H1 (cell line): ENCODE results near the gene TECPR2. TPM values are rescaled to one million over a fixed set of nuclear protein-coding genes. Genes with fewer than 3 reads are reported as not detected.

Experiments used
- CTCF ChIA-PET: fragments of 300-600 bp; sonication (Branson Sonifier 250); formaldehyde crosslinking; loops from one replicate; lab custom pipeline; 2021; ENCODE audit not compliant: partially characterized antibody; lab: Charles Lee
- POLR2A ChIA-PET: fragments of 300-600 bp; sonication (Branson Sonifier 250); formaldehyde crosslinking; loops from one replicate; lab custom pipeline; 2021; ENCODE audit warnings: inconsistent platforms; ENCODE audit not compliant: partially characterized antibody; lab: Charles Lee
- DNase-seq, 2 experiments: peaks; one replicate each; pipeline versions ENCODE4 v3.0.0 to v3.0.0-alpha.2; 2010 to 2022; ENCODE audit warnings: low spot score in 2 of 2, low read depth in 1 of 2, mixed read lengths in 1 of 2
- FAIRE-seq: peaks from 2 replicates; lab custom pipeline; 2011; peaks lifted over from hg19 to GRCh38; lab: Jason Lieb, UNC
- H2AFZ ChIP-seq: 2 replicates; pipeline ENCODE4 v1.8.1; 2012; ENCODE audit warnings: low read length, inconsistent platforms
- H2AK5ac ChIP-seq: 2 replicates; pipeline ENCODE4 v1.6.1; 2013; ENCODE audit warnings: low read depth, low read length
- H2BK120ac ChIP-seq: replicated peaks from 2 replicates; pipeline ENCODE3; 2013; ENCODE audit warnings: low read depth, low read length, inconsistent platforms
- H2BK12ac ChIP-seq: 2 replicates; pipeline ENCODE4 v1.6.1; 2013; ENCODE audit warnings: low read depth, low read length
- H2BK15ac ChIP-seq: 2 replicates; pipeline ENCODE4 v1.6.1; 2013; ENCODE audit warnings: low read length
- H2BK20ac ChIP-seq: 2 replicates; pipeline ENCODE4 v1.6.1; 2013; ENCODE audit warnings: low read length
- H2BK5ac ChIP-seq: 2 replicates; pipeline ENCODE4 v1.6.1; 2013; ENCODE audit warnings: low read depth, low read length
- H3K14ac ChIP-seq: 2 replicates; pipeline ENCODE4 v1.6.1; 2013; ENCODE audit warnings: inconsistent platforms; ENCODE audit not compliant: insufficient read length
- H3K18ac ChIP-seq: 2 replicates; pipeline ENCODE4 v1.6.1; 2013; ENCODE audit warnings: low read length; ENCODE audit errors: extremely low read depth
- H3K23ac ChIP-seq: 2 replicates; pipeline ENCODE4 v1.6.1; 2013; ENCODE audit warnings: inconsistent platforms; ENCODE audit not compliant: insufficient read length
- H3K23me2 ChIP-seq: 2 replicates; pipeline ENCODE4 v1.6.1; 2013; ENCODE audit warnings: low read depth, low read length
- H3K27ac ChIP-seq: 2 replicates; pipeline ENCODE4 v1.6.1; 2011; ENCODE audit warnings: low read depth, low read length, inconsistent platforms
- H3K27me3 ChIP-seq, 4 experiments: replicated peaks in 1 of 4; 1 replicate in 1 of 4; 2 replicates in 3 of 4; pipeline versions ENCODE4 v1.6.1 to v1.8.1; 2011 to 2013; ENCODE audit warnings: low read length in 3 of 4, mild to moderate bottlenecking in 3 of 4, inconsistent platforms in 2 of 4, mixed read lengths in 2 of 4, moderate library complexity in 1 of 4; ENCODE audit not compliant: control insufficient read depth in 3 of 4, insufficient read depth in 3 of 4; ENCODE audit errors: extremely low read depth in 1 of 4
- H3K36me3 ChIP-seq, 4 experiments: 2 replicates each; pipeline versions ENCODE4 v1.6.1 to v1.8.1; 2011 to 2013; ENCODE audit warnings: mild to moderate bottlenecking in 4 of 4, low read length in 3 of 4, moderate library complexity in 2 of 4, control low read depth in 1 of 4, inconsistent platforms in 1 of 4; ENCODE audit not compliant: insufficient read depth in 4 of 4, control insufficient read depth in 2 of 4
- H3K4ac ChIP-seq: replicated peaks from 2 replicates; pipeline ENCODE3; 2013; ENCODE audit warnings: low read length, low read depth, mixed read lengths, inconsistent platforms; ENCODE audit not compliant: insufficient read length
- H3K4me1 ChIP-seq, 4 experiments: replicated peaks in 1 of 4; 1 replicate in 1 of 4; 2 replicates in 3 of 4; pipeline versions ENCODE4 v1.6.1 to v1.8.1; 2011 to 2013; ENCODE audit warnings: low read length in 3 of 4, inconsistent platforms in 2 of 4, mixed read lengths in 1 of 4; ENCODE audit not compliant: insufficient read depth in 4 of 4, control insufficient read depth in 3 of 4
- H3K4me2 ChIP-seq, 2 experiments: 2 replicates each; pipeline versions ENCODE4 v1.6.1 to v1.8.1; 2011 to 2013; ENCODE audit warnings: low read depth in 2 of 2, low read length in 2 of 2, control low read depth in 1 of 2, inconsistent platforms in 1 of 2, mild to moderate bottlenecking in 1 of 2; ENCODE audit not compliant: insufficient read depth in 1 of 2
- H3K4me3 ChIP-seq, 4 experiments: fragments of 200-600, 300-600 bp in 1 of 4; sonication (generic), shearing (Covaris generic), sonication (Bioruptor Twin) in 1 of 4; 2 replicates each; pipeline versions ENCODE4 v1.5.1 to v1.8.1; 2011 to 2016; ENCODE audit warnings: low read length in 4 of 4, low read depth in 3 of 4, control low read depth in 2 of 4, inconsistent platforms in 2 of 4, mild to moderate bottlenecking in 2 of 4, mixed read lengths in 1 of 4, moderate library complexity in 1 of 4; ENCODE audit not compliant: insufficient read depth in 2 of 4; ENCODE audit errors: extremely low read depth in 1 of 4
- H3K56ac ChIP-seq: replicated peaks from 2 replicates; pipeline ENCODE3; 2013; ENCODE audit warnings: low read depth, mild to moderate bottlenecking, mixed read lengths, low read length, inconsistent platforms; ENCODE audit not compliant: insufficient read length
- H3K79me1 ChIP-seq: 2 replicates; pipeline ENCODE4 v1.6.1; 2013; ENCODE audit warnings: low read depth, low read length, control low read depth
- H3K79me2 ChIP-seq, 2 experiments: 2 replicates each; pipeline versions ENCODE4 v1.6.1 to v1.8.1; 2012 to 2013; ENCODE audit warnings: low read length in 2 of 2, mild to moderate bottlenecking in 2 of 2, inconsistent platforms in 1 of 2; ENCODE audit not compliant: insufficient read depth in 2 of 2, control insufficient read depth in 1 of 2
- H3K9ac ChIP-seq, 4 experiments: replicated peaks in 1 of 4; 1 replicate in 1 of 4; 2 replicates in 3 of 4; pipeline versions ENCODE4 v1.6.1 to v1.8.1; 2011 to 2013; ENCODE audit warnings: low read depth in 3 of 4, low read length in 3 of 4, control low read depth in 2 of 4, mild to moderate bottlenecking in 2 of 4, moderate library complexity in 2 of 4, inconsistent platforms in 1 of 4; ENCODE audit errors: extremely low read depth in 1 of 4
- H3K9me3 ChIP-seq, 2 experiments: 2 replicates each; pipeline versions ENCODE4 v1.6.1 to v1.8.1; 2012 to 2013; ENCODE audit warnings: mild to moderate bottlenecking in 2 of 2, moderate library complexity in 2 of 2, control low read depth in 1 of 2, inconsistent platforms in 1 of 2, low read depth in 1 of 2, low read length in 1 of 2, mixed read lengths in 1 of 2; ENCODE audit not compliant: insufficient read depth in 2 of 2
- H4K20me1 ChIP-seq, 2 experiments: replicated peaks in 1 of 2; 2 replicates each; pipeline versions ENCODE3 to v1.8.1; 2011 to 2013; ENCODE audit warnings: inconsistent platforms in 2 of 2, low read length in 2 of 2, mild to moderate bottlenecking in 1 of 2; ENCODE audit not compliant: insufficient read depth in 2 of 2, control insufficient read depth in 1 of 2
- H4K5ac ChIP-seq: 2 replicates; pipeline ENCODE4 v1.6.1; 2013; ENCODE audit warnings: low read length, low read depth, mixed read lengths, inconsistent platforms; ENCODE audit not compliant: insufficient read length
- H4K8ac ChIP-seq: 2 replicates; pipeline ENCODE4 v1.8.0; 2013; ENCODE audit warnings: mild to moderate bottlenecking, moderate library complexity, low read length, inconsistent platforms; ENCODE audit not compliant: insufficient read depth; ENCODE audit errors: extremely low read depth
- H4K91ac ChIP-seq: replicated peaks from 2 replicates; pipeline ENCODE3; 2013; ENCODE audit warnings: low read length, mixed read lengths, inconsistent platforms; ENCODE audit not compliant: insufficient read length
- BACH1 ChIP-seq: IDR thresholded peaks from 2 replicates; pipeline ENCODE4 v1.6.1; 2012; ENCODE audit warnings: low read length, improper control_type of control experiment
- BRCA1 ChIP-seq: IDR thresholded peaks from 2 replicates; pipeline ENCODE4 v1.6.1; 2012; ENCODE audit warnings: low read depth, low read length, improper control_type of control experiment
- EP300 ChIP-seq, 2 experiments: IDR thresholded peaks; 1 replicate in 1 of 2; 2 replicates in 1 of 2; pipeline ENCODE4 v1.6.1; 2011 to 2012; ENCODE audit warnings: low read depth in 2 of 2, low read length in 2 of 2, mild to moderate bottlenecking in 2 of 2, borderline replicate concordance in 1 of 2, inconsistent platforms in 1 of 2, moderate library complexity in 1 of 2
- KDM1A ChIP-seq: fragments of 200-600, 300-600 bp; sonication (generic); IDR thresholded peaks from 2 replicates; pipeline ENCODE4 v1.7.1; 2016; ENCODE audit warnings: mild to moderate bottlenecking, low read length, borderline replicate concordance
- TAF7 ChIP-seq: optimal IDR thresholded peaks from 2 replicates; pipeline ENCODE3; 2011; ENCODE audit warnings: low read depth, mild to moderate bottlenecking, inconsistent platforms, low read length, moderate library complexity, borderline replicate concordance
- TBP ChIP-seq: IDR thresholded peaks from 2 replicates; pipeline ENCODE4 v1.6.1; 2011; ENCODE audit warnings: low read depth, low read length, improper control_type of control experiment
- WGBS, 2 experiments: shearing (Covaris generic) in 1 of 2; methylation state at CpG; one replicate each; pipeline versions ENCODE4 v1.1.6 to v1.1.7; 2013 to 2015; ENCODE audit warnings: low lambda C conversion rate in 2 of 2, mixed read lengths in 2 of 2, inconsistent platforms in 1 of 2, low coverage in 1 of 2, missing lambda C conversion rate in 1 of 2; ENCODE audit not compliant: insufficient replicate concordance in 2 of 2, insufficient coverage in 1 of 2, insufficient read length in 1 of 2; ENCODE audit errors: extremely low coverage in 1 of 2, missing lambda C conversion rate in 1 of 2; 5-methylcytosine and 5-hydroxymethylcytosine counted together
- polyA plus RNA-seq, 7 experiments: library from polyadenylated mRNA; depleted of rRNA in 3 of 7; stranded (reverse) in 5 of 7; unstranded in 2 of 7; fragments of >200 nt in 5 of 7; fragments of 200-250 nt in 2 of 7; gene quantifications; 1 replicate in 5 of 7; 2 replicates in 1 of 7; 4 replicates in 1 of 7; pipeline versions ENCODE4 v1.2.1 to v1.2.3, GENCODE V29; 2011 to 2013; ENCODE audit warnings: missing spikeins in 2 of 7, mixed read lengths in 2 of 7
- total RNA-seq: library from RNA; stranded (reverse); fragmentation: NEBNext Ultra II Directional; extraction: Animal tissue kit (Norgen Biotek cat#: 25700); gene quantifications from 2 replicates; pipeline ENCODE4 v1.2.1, GENCODE V29; 2021

The TECPR2 gene
- total and polyA plus RNA-seq, 2 of the 8 experiments (the other 6 are each of a cell fraction or from before 2014, with no cell fraction given) = 6.8 to 19.4 TPM

DNA sequence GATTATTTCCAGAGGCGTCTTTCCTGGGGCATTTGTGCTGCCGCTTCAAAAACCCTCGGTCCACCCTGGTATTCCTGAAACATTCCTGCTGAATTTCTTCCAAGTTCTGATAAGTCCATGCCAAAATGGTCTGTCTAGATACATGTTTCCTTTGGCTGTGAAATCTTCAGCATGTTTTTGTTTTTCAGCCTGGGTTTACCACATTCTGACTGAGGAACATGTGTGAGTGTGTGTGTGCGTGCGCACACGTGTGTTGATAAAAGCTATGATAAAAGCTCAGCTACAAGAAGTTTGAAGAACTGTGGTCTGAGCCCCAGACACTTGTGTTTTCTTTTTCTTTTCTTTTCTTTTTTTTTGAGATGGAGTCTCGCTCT is 124.5 kb downstream of the TECPR2 start:
- no peak overlapping the region for H3K4me3 ChIP-seq
- no peak overlapping the region for H4K91ac ChIP-seq
- no peaks in the 10 kb centered on the region; a peak in 1 of 8 replicates for H3K36me3 ChIP-seq
- H3K9ac ChIP-seq = no peak overlapping the region
- no peak overlapping the region for H4K8ac ChIP-seq
- no peak overlapping the region for H3K23ac ChIP-seq
- H2BK5ac ChIP-seq = no peak overlapping the region
- 0 out of 2 replicates have a peak, but pooled peaks cover 2% of the 10 kb centered on the region for H3K79me1 ChIP-seq
- no peak overlapping the region for H2BK15ac ChIP-seq
- H3K23me2 ChIP-seq = no peaks in the 10 kb centered on the region
- H2AFZ ChIP-seq = no peak overlapping the region
- H4K5ac ChIP-seq = no peak overlapping the region
- H3K9me3 ChIP-seq = no peaks in the 10 kb centered on the region
- H2BK12ac ChIP-seq = no peak overlapping the region
- H3K79me2 ChIP-seq = no peaks in the 10 kb centered on the region
- H3K4ac ChIP-seq = no peak overlapping the region
- DNase-seq (no peak), FAIRE-seq (no peak)
- no peak overlapping the region for H2AK5ac ChIP-seq
- no peaks in the 10 kb centered on the region for H3K27me3 ChIP-seq
- no peak overlapping the region for H3K56ac ChIP-seq
- H3K27ac ChIP-seq = no peak overlapping the region
- no peak overlapping the region for H3K4me2 ChIP-seq
- no peak overlapping the region for H2BK20ac ChIP-seq
- H3K4me1 ChIP-seq = no peaks in the 10 kb centered on the region
- H4K20me1 ChIP-seq = no peaks in the 10 kb centered on the region
- H3K18ac ChIP-seq = no peak overlapping the region
- 96% methylated on average over 7 of the region's 7 CpGs; no CpG with 5 or more reads in 1 of the 2 experiments for WGBS, 2 experiments
- ChIA-PET CTCF (interaction anchor here (0.7 to 4.6 kb wide), 6 partner anchors 9 to 230 kb away, joined by 3 to 17 read pairs (median 4); no protein-coding TSS in a partner anchor), POLR2A (no interaction called here)
- TF ChIP-seq TBP (no peak), BACH1 (no peak), TAF7 (no peak), BRCA1 (no peak), KDM1A (no peak), EP300 (IDR thresholded peaks at IDR 0.05; ENCODE audit: borderline replicate concordance in 1 of 2, low read depth in 2 of 2, low read length in 2 of 2) (no peak)
- H2BK120ac ChIP-seq = no peak overlapping the region
- H3K14ac ChIP-seq = no peak overlapping the region
